Embryonic facial prominence (tissue), 1 donor: ENCODE results near the gene ARHGEF2.
A peak's percentile ranks its signal among the peaks of the same experiment; 100 is the strongest.
"Not testable (repeated sequence)": the region's sequence is repeated elsewhere in the genome, so short reads cannot be mapped to it uniquely, and the experiment has no call there.

Experiments used
- DNase-seq: peaks from one replicate; pipeline ENCODE4 v3.0.0-alpha.2; 2016; ENCODE audit errors: extremely low spot score

ARHGEF2 gene

GRCh38 chr1:155942578-155943141, 35.7 kb downstream of the ARHGEF2 start:
- no peak for DNase-seq

DNA sequence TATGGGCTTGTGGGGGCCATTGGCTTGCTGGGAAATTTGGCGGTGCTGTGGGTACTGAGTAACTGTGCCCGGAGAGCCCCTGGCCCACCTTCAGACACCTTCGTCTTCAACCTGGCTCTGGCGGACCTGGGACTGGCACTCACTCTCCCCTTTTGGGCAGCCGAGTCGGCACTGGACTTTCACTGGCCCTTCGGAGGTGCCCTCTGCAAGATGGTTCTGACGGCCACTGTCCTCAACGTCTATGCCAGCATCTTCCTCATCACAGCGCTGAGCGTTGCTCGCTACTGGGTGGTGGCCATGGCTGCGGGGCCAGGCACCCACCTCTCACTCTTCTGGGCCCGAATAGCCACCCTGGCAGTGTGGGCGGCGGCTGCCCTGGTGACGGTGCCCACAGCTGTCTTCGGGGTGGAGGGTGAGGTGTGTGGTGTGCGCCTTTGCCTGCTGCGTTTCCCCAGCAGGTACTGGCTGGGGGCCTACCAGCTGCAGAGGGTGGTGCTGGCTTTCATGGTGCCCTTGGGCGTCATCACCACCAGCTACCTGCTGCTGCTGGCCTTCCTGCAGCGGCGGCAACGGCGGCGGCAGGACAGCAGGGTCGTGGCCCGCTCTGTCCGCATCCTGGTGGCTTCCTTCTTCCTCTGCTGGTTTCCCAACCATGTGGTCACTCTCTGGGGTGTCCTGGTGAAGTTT, 36.4 kb downstream of the ARHGEF2 start:
- DNase-seq, result no peak

DNA sequence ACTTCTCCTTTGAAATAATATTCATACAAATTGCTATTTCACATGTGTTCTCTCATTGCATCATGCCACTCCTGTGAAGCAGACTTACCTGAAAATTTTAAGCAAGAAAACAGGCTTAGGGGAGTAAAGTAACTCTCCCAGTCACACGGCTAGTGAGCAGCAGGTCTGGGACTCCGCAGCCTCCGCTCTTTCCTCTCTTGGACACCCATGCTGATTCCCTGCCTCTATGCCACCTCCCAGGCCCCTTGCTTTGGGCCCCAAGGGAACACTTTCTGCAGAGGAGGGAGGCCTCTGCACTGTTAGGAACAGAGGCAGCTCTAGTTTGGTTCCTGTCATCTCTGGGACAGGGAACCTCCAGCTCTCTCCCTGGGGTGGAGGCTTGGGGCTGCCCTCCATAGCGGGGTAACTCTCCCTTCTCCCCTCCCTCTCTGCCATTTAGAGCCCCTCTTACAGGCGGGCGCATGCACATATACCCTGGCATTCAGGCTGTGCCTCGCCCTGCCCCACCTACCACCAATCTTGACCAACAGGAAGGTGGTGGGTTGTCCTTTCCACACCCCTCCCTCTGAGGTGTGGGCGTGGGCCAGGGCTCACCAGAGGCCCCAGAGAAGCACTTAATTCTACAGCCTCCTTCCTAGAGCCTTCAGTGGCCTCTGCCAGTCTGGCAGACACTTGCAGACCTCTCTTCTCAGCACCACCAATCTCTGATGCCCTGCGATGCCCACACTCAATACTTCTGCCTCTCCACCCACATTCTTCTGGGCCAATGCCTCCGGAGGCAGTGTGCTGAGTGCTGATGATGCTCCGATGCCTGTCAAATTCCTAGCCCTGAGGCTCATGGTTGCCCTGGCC, 37.1 kb downstream of the ARHGEF2 start, which contains the start of gene RXFP4:
TSS of gene RXFP4 (plus strand) at position 646 of the 852 bp plus-strand sequence. CDS start at position 718, 72 bp downstream.
- DNase-seq, result no peak

- no peak for DNase-seq
Measured at GRCh38 chr1:155940482-155940992, 37.8 kb downstream of the ARHGEF2 start.

- peak; percentile 42 for DNase-seq
Measured at GRCh38 chr1:155938220-155938627, 40.1 kb downstream of the ARHGEF2 start.

DNA sequence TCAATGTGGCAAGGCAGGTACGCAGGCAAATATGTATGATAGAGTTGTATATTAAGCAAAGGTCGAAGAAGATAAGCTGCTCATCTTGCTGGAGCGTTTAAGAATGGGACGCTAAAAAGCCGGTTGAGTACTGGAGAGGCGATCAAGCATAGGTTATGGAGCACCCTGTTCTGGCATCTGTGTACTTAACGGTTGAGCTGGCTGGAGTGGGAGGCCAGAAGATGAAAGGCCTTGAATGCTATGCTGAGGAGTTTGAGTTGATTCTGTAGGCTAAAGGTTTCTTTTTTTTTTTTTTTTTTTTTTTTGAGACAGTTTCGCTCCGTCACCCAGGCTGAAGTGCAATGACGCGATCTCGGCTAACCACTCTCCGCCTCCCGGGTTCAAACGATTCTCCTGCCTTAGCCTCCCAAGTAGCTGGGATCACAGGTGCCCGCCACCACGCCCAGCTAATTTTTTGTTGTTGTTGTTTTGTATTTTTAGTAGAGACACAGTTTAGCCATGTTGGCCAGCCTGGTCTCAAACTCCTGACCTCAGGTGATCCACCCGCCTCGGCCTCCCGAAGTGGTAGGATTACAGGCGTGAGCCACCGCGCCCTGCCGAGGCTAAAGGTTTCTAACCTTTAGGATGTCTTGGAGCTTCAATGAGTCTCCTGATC, 43.3 kb downstream of the ARHGEF2 start:
- DNase-seq, result no peak

GRCh38 chr1:155934097-155934935, 44.0 kb downstream of the ARHGEF2 start, which contains the start of gene KHDC4:
Gene KHDC4, minus strand, starts transcription at chr1:155934413. Its CDS starts 40 bp downstream, at chr1:155934373.
- peak; percentile 98 for DNase-seq

- no peak for DNase-seq
Measured at GRCh38 chr1:155933591-155934096, 44.7 kb downstream of the ARHGEF2 start.

DNA sequence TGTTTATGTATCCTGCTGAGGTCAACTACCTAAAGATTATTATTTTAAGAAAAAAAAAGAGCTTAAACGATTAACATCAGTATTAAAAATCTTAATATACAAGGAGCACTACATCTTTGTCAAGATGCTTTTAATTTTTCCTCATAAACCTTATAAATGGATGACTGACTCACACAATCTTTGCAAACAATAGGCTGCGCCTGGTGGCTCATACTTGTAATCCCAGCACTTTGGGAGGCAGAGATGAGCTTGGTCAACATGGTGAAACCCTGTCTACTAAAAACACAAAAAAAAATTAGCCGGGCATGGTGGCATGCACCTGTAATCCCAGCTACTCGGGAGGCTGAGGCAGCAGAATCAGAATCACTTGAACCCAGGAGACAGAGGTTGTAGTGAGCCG, 45.9 kb downstream of the ARHGEF2 start:
- DNase-seq, result no peak

GRCh38 chr1:155932081-155932480, 46.3 kb downstream of the ARHGEF2 start:
- DNase-seq, result no peak

GRCh38 chr1:155931332-155932038, 46.9 kb downstream of the ARHGEF2 start:
- no peak for DNase-seq

- DNase-seq, result not testable (repeated sequence)
Measured at GRCh38 chr1:155930725-155931124, 47.6 kb downstream of the ARHGEF2 start.

DNA sequence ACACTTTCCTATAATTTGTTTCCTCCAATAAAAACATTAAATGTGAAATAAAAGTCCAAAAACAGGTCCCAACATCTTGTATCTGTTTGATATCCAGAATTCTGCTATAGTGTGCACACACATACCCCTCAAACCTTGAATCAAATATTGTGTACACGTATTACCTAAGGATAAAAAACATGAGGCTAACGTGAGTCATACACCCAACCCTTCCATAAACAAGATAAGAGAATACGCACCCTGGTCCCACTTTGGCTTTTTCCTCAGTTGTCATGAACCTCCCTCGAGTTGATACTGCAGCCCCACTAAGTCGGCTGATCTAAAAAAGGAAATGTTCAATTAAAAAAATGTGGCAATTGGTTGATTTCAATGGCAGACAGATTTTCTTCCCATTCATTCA, 49.3 kb downstream of the ARHGEF2 start:
- no peak for DNase-seq

DNA sequence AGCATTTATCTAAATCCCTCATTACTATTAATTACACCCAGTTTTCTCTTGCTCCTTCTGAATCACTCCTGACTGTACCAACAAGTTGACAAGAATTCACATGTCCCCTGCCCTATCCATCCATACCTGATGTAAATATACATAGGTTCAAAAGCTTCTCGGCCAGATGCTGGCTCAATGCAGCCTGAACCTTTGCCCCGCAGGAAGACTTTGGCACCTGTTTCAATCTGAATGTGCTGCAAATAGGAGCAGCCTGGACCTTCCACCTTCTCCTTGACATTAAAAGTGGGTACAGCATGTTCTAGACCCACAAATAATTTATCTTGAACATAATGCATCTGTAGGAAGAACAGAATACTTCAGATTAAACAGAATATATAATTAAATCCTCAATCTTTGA, 52.8 kb downstream of the ARHGEF2 start:
- DNase-seq, result no peak

DNA sequence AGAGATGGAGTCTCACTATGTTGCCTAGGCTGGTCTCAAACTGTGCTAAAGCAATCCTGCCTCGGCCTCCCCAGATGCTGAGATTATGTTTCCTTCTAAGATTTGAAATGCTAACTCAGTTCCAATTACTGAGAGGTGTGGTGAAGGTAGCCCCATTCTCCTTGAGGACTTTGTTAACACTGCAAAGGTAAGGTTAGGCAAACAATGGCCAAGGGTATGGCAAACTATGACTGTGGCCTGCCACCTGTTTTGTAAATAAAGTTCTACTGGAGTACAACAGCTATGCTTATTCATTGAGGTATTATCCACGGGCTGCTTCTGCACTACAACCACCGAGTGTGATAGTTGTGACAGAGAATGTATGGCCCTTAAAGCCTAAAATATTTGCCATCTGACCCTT, 57.6 kb downstream of the ARHGEF2 start:
- no peak for DNase-seq

GRCh38 chr1:155919801-155920200, 58.5 kb downstream of the ARHGEF2 start:
- no peak for DNase-seq

- DNase-seq, result no peak
Measured at GRCh38 chr1:155918660-155919059, 59.7 kb downstream of the ARHGEF2 start.

GRCh38 chr1:155913969-155914757, 64.2 kb downstream of the ARHGEF2 start:
- no peak for DNase-seq

- no peak for DNase-seq
Measured at GRCh38 chr1:155912056-155912536, 66.3 kb downstream of the ARHGEF2 start.
